ENCODE measurements around the gene SLC16A7. TPM values are rescaled to one million over a fixed set of nuclear protein-coding genes. Genes with fewer than 3 reads are reported as not detected.
"Not testable (repeated sequence)": the region's sequence is repeated elsewhere in the genome, so short reads cannot be mapped to it uniquely, and the experiment has no call there.

Gene SLC16A7
- total RNA-seq, 1 experiment from 2014 or later: 24.4 TPM

- in situ Hi-C loops (cut with HindIII; ENCODE audit: low pct_unique_long_range_greater_than_20kb, low sequenced_read_pairs): no loop called here
- no peak for DNase-seq (ENCODE audit: low read depth, low spot score)
Measured at GRCh38 chr12:59708484-59708883, 112.7 kb downstream of the SLC16A7 start.

GRCh38 chr12:59710004-59710628 lies 114.3 kb downstream of the SLC16A7 start:
- DNase-seq (ENCODE audit: low read depth, low spot score): no peak
- in situ Hi-C loops (cut with HindIII; ENCODE audit: low pct_unique_long_range_greater_than_20kb, low sequenced_read_pairs): no loop called here

GRCh38 chr12:59710964-59711363 lies 115.1 kb downstream of the SLC16A7 start:
- in situ Hi-C loops (cut with HindIII; ENCODE audit: low pct_unique_long_range_greater_than_20kb, low sequenced_read_pairs): no loop called here
- no peak for DNase-seq (ENCODE audit: low read depth, low spot score)

GRCh38 chr12:59715434-59715833 lies 119.6 kb downstream of the SLC16A7 start:
- no peak for DNase-seq (ENCODE audit: low read depth, low spot score)

GRCh38 chr12:59716043-59716442 lies 120.2 kb downstream of the SLC16A7 start:
- in situ Hi-C loops (cut with HindIII; ENCODE audit: low pct_unique_long_range_greater_than_20kb, low sequenced_read_pairs): no loop called here
- no peak for DNase-seq (ENCODE audit: low read depth, low spot score)

More at GRCh38 chr12:59715434-59715833, 119.6 kb downstream of the SLC16A7 start:
- in situ Hi-C loops (cut with HindIII; ENCODE audit: low pct_unique_long_range_greater_than_20kb, low sequenced_read_pairs): no loop called here

- DNase-seq (ENCODE audit: low read depth, low spot score): no peak
- in situ Hi-C loops (cut with HindIII; ENCODE audit: low pct_unique_long_range_greater_than_20kb, low sequenced_read_pairs): no loop called here
Measured at GRCh38 chr12:59717436-59717835, 121.6 kb downstream of the SLC16A7 start.

GRCh38 chr12:59719701-59720100 lies 123.9 kb downstream of the SLC16A7 start:
- in situ Hi-C loops (cut with HindIII; ENCODE audit: low pct_unique_long_range_greater_than_20kb, low sequenced_read_pairs): no loop called here
- no peak for DNase-seq (ENCODE audit: low read depth, low spot score)

- DNase-seq (ENCODE audit: low read depth, low spot score): no peak
- in situ Hi-C loops (cut with HindIII; ENCODE audit: low pct_unique_long_range_greater_than_20kb, low sequenced_read_pairs): no loop called here
Measured at GRCh38 chr12:59723520-59723919, 127.7 kb downstream of the SLC16A7 start.

- in situ Hi-C loops (cut with HindIII; ENCODE audit: low pct_unique_long_range_greater_than_20kb, low sequenced_read_pairs): no loop called here
- DNase-seq (ENCODE audit: low read depth, low spot score): no peak
Measured at GRCh38 chr12:59724011-59724695, 128.3 kb downstream of the SLC16A7 start.

- in situ Hi-C loops (cut with HindIII; ENCODE audit: low pct_unique_long_range_greater_than_20kb, low sequenced_read_pairs): no loop called here
- no peak for DNase-seq (ENCODE audit: low read depth, low spot score)
Measured at GRCh38 chr12:59733200-59733599, 137.4 kb downstream of the SLC16A7 start.

- DNase-seq (ENCODE audit: low read depth, low spot score): no peak
Measured at GRCh38 chr12:59734371-59734770, 138.5 kb downstream of the SLC16A7 start.

GRCh38 chr12:59735231-59735630 lies 139.4 kb downstream of the SLC16A7 start:
- in situ Hi-C loops (cut with HindIII; ENCODE audit: low pct_unique_long_range_greater_than_20kb, low sequenced_read_pairs): no loop called here
- DNase-seq (ENCODE audit: low read depth, low spot score): no peak

More at GRCh38 chr12:59734371-59734770, 138.5 kb downstream of the SLC16A7 start:
- in situ Hi-C loops (cut with HindIII; ENCODE audit: low pct_unique_long_range_greater_than_20kb, low sequenced_read_pairs): no loop called here

- in situ Hi-C loops (cut with HindIII; ENCODE audit: low pct_unique_long_range_greater_than_20kb, low sequenced_read_pairs): no loop called here
Measured at GRCh38 chr12:59736359-59736758, 140.5 kb downstream of the SLC16A7 start.

GRCh38 chr12:59736786-59737185 lies 141.0 kb downstream of the SLC16A7 start:
- peak; percentile 67 for DNase-seq (ENCODE audit: low read depth, low spot score)

More at GRCh38 chr12:59736359-59736758, 140.5 kb downstream of the SLC16A7 start:
- DNase-seq (ENCODE audit: low read depth, low spot score): no peak

GRCh38 chr12:59737725-59738463 lies 142.1 kb downstream of the SLC16A7 start:
- in situ Hi-C loops (cut with HindIII; ENCODE audit: low pct_unique_long_range_greater_than_20kb, low sequenced_read_pairs): no loop called here
- peak; percentile 9 for DNase-seq (ENCODE audit: low read depth, low spot score)

More at GRCh38 chr12:59736786-59737185, 141.0 kb downstream of the SLC16A7 start:
- in situ Hi-C loops (cut with HindIII; ENCODE audit: low pct_unique_long_range_greater_than_20kb, low sequenced_read_pairs): no loop called here

- in situ Hi-C loops (cut with HindIII; ENCODE audit: low pct_unique_long_range_greater_than_20kb, low sequenced_read_pairs): no loop called here
- DNase-seq (ENCODE audit: low read depth, low spot score): no peak
Measured at GRCh38 chr12:59742841-59743240, 147.0 kb downstream of the SLC16A7 start.

GRCh38 chr12:59744564-59744963 lies 148.7 kb downstream of the SLC16A7 start:
- in situ Hi-C loops (cut with HindIII; ENCODE audit: low pct_unique_long_range_greater_than_20kb, low sequenced_read_pairs): no loop called here
- no peak for DNase-seq (ENCODE audit: low read depth, low spot score)

- in situ Hi-C loops (cut with HindIII; ENCODE audit: low pct_unique_long_range_greater_than_20kb, low sequenced_read_pairs); DNase-seq (ENCODE audit: low read depth, low spot score): not testable (repeated sequence)
Measured at GRCh38 chr12:59751091-59751490, 155.3 kb downstream of the SLC16A7 start.
